Activated naive CD4-positive, alpha-beta T cell treated with Interleukin-2 at 50 U/mL for 16 hours (primary cell): ENCODE data around the gene SLC29A4.
"Not testable (repeated sequence)": the region's sequence is repeated elsewhere in the genome, so short reads cannot be mapped to it uniquely, and the experiment has no call there.

ENCODE experiments used
- DNase-seq: peaks from one replicate; pipeline ENCODE4 v3.0.0-alpha.2; 2020

SLC29A4 gene

DNA sequence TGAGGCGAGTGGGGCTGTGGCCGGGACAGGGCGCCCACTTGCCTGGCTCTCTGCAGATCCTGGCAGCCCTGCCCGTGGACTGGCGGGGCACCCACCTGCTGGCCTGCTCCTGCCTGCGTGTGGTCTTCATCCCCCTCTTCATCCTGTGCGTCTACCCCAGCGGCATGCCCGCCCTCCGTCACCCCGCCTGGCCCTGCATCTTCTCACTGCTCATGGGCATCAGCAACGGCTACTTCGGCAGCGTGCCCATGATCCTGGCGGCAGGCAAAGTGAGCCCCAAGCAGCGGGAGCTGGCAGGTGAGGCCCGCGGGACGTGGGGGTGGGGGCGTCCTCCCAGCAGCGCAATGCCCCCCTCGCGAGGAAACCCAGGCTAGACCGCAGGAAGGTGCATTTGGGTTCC, 17.6 kb downstream of the SLC29A4 start:
- no peak for DNase-seq

DNA sequence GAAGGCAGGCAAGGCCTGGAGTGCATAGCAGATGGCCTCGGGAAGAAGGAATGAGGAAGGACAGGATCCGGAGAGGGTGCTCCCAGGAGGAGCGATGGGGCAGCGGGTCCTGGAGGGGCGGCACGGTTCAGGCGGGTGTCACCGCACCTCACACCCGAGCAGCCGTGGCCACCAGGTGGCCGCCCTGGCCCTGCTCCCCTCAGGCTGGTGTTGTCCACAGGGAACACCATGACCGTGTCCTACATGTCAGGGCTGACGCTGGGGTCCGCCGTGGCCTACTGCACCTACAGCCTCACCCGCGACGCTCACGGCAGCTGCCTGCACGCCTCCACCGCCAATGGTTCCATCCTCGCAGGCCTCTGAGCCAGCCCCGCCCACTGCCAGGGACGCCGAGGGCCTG, 19.8 kb downstream of the SLC29A4 start:
- no peak for DNase-seq

DNA sequence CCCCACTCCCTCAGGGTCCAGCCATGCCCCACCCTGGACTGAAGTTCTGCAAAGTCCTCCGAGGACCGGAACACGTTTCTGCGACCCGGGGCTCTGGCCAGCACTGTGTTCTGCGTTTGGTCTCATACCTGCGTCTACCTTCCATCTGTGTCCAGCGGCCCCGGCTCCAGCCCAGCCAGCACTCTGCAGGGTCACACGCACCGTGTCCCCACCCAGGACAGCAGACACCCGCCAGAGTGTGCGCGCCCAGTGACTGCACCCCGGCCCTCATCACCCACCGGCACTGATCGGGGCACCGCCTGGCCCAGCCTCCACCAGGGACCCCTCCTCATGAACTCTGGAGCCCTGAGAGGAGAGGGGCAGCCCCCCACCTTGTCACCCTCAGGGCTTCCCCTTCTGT, 20.3 kb downstream of the SLC29A4 start:
- no peak for DNase-seq

DNA sequence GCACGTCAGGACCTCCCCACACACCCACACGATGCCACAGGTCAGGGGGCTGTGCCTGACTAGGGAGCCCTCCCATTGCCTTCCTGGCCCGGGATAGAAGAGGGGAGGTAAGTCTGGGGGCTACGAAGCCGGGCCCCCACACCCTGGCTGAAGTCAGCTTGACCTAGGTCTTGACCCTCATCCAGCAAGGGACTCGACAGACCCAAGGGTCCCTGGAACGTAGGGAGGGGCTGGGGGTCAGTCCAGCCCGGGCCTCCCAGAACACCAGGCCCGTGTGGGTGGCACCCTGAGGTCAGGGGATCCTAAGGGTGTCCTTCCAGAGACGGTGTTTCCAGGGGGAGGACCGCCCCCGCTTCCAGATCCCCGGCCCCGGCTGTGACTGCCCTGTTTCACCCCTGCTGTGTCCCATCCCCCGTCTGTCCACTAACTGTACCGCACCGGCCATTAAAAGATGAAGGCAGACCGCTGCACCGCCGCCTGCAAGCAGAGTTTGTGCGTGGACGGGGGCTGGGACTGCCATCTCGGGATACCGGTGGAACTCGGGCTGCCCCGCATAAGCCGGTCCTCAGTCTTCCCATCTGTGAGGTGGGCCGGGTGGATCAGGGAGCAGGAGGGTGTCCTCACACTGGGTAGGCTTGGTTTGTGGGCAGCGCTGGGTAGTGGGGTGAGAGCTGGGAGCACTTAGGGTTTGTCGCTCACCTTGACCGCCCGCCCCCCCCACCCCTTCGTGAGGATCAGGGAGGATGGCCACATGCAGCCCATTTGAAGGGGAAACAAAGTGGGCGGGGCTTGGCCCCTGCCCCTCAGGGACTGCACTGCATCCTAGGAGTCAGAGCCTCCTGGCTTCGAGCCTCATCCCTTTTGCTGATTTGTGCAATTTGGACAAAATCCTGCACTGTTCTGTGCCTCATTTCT, 21.1 kb downstream of the SLC29A4 start:
- no peak for DNase-seq

DNA sequence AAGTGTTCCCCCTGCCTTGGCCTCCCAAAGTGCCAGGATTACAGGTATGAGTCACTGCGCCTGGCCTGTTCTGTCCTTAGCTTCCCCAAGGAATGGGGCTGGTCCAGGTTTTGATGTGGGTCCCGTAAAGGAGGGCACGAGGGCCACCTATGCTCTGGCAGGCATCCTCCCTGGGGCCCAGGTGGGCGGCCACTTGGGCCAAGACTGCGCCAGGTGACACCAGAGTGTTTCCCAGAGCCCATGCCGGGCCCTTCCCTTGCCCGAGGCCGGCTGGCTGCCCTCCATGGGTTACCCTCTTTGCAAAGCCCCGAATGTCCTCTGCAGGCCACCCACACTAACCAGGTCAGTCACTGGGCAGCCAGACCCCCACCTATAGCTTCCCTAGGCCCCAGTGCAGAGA, 22.3 kb downstream of the SLC29A4 start:
- DNase-seq, result not testable (repeated sequence)

DNA sequence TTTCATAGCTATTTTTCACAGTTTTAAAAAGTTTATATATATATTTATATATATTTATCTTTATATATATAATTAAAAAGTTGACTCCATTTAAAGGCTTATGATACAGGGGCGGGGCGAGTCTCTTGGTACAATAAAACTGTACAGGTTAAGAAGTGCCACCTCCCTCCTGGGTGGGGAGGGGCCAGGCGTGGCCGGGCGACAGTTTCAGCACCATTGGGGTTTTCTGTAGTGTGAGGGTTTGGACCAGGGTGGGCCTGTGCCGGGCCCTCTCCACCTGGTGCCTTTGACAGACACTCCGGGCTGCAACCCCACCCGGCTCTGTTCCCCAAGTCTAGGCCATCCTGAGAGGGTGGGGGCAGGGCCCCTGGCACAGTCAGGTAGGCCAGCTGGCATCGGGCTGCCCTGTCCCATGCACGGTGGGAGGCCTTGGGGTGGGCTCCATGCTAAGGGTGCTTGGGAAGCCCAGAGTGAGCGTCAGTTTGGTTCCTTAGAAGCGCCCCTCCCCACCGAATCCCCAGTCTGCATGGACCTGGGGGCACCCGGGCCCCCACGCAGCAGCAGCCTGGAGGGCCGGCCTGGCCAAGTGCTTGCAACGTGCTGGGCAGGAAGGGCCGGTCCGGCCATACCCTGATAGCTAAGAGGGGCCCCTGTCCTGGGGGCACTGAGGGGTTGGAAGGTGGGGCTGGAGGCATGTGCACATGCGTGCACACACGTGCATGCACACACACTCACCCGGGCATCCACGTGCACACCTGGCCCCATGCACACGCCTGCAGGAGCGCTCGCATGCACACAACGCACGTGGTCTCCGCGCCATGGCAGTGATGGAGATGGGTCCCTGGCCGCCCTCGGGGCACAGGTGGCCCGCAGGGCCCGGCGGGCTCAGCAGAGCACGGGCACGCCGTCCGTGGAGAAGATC, 24.7 kb downstream of the SLC29A4 start:
- not testable (repeated sequence) for DNase-seq

DNA sequence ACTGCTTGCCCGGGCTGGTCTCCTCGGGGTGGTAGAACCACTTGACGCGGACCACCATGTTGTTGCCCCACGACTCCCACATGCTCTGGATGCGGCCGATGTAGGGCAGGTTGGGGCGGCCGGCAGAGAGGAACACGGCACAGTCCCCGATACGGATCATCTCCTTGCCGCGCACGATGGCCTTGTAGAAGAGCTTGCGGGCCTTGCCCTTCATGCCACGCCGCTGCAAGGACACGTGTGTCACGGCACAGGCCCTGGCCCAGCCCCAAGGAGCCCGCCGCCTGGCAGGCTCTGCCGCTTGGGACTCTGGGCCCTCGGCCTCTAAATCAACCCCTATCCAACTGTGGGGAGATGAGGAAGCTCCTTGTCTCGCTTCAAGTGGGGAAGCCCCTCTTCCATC, 26.4 kb downstream of the SLC29A4 start:
- no peak for DNase-seq

DNA sequence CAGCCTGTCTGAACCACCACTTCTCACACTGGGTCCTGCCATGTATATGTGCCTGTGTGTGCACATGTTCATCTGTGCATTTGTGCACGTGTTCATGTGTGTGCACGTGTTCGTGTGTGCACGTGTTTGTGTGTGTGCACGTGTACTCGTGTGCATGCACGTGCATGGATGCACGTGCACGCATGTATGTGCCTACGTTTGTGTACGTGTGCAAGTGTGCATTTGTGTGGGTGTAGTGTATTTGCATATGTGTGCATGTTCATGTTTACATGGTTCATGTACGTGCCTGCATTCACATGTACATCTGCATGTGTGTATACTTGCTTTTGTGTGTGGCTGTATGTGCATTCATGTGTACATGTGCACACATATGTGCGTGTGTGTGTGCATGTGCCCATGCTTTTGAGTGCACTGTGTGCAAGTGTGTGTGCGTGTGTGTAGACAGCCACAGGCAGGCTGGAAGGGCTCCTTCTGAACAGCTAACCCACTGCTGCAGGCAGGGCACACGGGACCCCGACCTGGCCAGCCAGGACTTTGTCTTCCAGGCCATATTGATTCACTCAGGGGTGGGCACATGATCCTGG, 28.2 kb downstream of the SLC29A4 start:
- no peak for DNase-seq

DNA sequence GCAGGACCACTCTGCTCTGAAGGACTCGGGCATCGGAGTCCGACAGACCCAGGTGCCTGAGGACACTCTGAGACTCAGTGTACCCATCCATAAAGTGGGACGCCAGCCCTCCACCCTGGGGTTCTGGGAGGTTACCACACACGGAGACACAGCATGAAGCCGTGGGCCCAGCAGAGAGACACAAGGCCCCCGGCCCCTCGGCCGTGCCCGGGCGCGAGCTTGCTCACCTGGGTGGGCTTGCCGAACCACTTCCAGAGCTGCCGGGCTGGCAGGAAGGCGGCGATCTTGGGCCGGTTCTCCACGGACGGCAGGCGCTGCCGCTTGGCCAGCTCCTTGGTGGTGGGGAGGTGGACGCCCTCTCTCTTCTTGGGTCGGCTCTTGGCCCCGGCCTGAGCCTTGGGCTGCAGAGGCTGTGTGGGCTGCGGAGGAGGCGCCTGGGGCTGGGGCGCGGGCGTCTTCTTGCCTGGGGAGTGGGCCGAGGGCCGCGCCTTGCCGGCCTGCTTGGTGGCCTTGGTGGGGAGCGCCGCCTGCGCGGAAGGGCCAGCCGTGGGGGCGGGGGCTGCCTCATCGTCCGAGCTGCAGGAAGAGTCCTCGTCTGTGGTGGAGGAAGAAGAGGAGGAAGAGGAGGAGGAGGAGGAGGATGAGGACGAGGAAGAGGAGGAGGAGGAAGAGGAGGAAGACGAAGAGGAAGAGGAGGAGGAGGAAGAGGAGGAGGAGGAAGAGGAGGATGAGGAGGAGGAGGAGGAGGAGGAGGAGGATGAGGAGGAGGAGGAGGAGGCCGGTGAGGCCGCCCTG, 29.7 kb downstream of the SLC29A4 start:
- not testable (repeated sequence) for DNase-seq

DNA sequence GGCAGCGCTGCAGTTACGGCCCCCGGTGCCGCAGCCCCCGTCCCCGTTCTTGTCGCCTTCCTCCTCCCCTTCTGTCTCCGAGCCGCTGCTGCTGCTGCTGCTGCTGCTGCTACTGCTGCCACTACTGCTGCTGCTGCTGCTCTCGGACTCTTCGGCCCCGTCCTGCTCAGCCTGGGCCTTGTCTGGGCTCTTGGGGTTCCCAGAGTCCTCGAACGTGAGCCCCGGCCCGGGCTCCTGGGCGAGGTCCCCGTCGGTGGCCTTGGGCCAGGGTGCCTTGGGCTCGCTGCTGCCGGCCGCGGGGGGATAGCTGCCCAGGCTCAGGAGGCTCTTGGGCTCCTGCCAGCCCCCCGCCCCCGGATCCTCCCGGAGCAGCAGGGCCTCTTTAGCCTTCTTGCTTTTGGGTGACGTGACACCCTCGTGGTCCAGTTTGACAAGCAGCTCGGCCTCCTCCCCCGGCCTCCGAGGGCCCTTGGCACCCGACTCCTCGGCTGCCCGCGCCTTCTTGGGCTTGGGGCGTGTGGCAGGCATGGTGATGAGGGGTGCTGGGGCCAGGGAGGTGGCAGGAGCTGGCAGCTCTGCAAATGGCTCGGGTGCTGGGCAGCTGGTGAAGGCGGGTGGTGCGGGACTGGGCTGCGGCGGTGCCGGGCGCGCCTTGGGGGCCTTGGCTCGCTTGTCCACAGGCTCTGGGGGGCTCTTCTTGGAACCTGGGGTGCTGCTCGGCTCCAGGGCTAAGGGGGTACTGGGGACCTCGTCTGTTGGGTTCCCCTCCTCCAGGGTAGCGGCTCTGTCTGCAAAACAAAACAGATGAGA, 30.5 kb downstream of the SLC29A4 start:
- DNase-seq, result not testable (repeated sequence)

DNA sequence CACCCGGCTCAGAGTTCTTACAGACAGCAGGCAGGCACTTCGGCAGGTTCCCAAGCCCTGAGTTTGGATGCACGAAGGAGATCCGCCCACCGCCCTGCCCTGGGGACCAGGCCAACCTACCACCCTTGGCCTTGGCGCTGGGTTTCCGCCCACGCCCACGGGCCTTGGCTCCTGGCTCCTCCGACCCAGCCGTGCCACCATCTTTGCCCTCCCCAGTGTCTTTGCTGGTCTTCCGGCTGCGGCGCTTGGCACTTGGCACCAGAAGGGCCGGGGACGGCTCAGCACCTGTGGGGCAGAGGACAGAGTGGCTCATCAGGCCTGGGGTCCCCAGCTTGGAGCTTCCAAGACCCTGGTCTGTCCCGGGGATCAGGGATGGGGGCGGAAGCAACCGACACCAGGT, 32.1 kb downstream of the SLC29A4 start:
- no peak for DNase-seq

DNA sequence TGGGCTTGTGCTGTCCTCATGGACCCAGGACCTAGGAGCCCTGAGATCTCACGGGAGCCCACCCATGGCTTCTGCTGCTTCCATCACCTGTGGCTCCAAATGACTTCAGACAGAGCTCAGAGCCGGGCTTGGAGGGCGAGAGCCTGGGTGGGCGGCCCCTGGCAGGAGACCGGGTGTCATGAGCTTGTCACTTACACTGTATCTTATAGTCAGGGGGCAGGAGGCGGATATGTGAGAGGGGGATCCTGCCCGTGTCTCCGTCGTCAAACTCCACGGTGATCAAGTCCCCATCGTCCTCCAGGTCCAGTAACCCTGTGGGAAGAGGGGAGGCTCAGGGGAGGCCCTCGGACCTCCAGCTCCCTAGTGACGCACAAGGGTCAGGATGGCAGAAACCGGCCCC, 33.0 kb downstream of the SLC29A4 start:
- DNase-seq, result no peak

DNA sequence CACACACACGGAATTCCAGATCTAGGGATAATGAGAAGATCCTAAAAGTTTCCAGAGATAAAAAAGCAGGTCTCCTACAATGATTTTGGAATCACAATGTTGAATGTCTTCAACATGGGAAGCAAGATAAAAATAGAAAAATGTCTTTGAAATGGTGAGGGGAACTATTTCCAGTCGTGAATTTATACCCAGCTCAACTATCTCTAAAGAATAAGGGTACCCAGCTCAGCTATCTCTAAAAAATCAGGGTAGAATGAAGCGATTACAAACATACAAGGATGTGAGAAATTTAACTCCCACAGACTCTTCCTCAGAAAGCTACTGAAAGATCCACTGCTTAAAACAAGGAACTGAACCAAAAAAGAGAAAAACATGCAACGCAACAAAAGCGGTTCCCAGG, 35.9 kb downstream of the SLC29A4 start:
- DNase-seq, result not testable (repeated sequence)

DNA sequence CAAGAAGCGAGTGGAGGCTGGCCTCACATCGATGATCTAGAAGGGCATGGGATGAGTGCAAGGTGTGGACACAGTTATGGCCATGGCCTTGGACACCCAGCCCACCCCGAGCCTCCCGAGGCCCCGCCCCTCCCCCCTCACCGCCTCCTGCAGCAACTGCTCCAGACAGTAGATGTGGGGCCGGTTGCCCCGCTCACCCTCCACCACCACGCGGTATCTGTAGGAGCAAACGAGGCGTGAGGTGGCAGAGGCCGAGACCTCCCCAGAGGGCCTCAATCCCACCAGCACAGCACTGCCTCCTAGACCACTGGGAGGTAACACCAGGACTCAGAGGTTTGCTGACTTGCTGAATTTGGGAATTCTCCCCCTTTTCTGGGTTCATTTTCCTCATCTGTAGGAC, 37.6 kb downstream of the SLC29A4 start:
- DNase-seq, result no peak

DNA sequence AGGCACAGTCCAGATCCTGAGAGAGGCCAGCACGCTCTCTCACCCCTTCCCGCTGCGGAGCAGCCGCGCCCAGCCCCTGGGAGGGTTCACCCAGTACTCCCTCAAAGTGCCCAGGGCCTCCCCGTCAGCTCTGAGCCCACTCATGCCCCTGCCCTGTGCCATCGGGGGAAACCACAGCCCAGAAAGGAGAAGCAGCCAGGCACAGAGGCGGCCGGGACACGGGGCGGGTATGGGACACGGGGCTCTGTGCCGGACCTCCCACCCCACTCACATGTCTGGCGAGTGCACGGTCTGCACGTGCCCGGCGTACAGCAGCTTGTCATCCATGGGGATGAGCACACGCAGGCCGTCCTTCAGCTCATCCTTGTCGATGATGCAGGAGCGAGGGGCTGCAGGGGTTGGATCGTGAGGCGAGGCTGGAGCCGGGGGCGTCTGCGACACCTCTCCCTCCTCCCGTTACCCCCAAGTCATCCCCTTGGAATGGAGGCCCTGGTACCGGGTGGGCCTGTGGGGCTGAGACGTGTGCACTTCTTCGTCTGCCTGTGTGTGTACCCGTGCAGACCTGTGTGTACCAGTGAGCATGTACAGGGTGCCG, 38.2 kb downstream of the SLC29A4 start:
- no peak for DNase-seq

DNA sequence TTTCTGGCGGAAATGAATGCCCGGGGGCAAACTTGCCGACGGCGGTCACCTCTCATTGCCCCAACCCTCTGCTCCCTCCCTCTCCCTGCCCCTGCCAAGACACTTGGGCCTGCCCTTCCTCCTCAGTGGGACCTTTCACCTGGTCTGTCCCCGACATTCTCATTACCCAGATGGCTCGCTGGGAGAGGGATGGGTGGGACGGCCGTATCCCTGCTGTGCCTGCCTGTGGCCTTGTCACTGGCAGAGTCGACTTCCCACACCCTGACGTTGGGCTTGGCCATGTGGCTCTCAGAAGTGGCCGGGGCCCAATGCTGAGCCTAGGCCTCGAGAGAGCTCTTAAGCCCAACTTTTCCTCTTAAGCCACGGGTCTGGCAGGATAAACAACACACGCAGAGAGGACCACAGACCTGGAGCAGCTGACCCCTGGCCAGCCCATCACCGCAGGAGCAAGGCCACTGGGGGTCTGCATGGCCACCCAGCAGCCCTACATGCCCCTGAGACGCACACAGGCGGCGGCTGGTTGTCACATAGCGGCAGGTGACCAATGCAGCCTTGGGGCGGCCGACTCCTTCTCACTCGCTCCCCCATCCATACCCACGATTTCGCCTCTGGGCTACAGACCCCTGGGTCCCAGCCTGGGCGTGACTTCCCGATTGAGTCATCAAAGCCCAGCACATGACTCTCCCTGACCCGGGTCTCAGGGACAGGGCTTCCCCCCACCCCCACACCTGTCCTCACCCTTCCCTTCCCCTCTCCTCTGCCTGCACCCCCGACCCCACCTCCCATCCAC, 40.1 kb downstream of the SLC29A4 start:
- DNase-seq, result no peak

DNA sequence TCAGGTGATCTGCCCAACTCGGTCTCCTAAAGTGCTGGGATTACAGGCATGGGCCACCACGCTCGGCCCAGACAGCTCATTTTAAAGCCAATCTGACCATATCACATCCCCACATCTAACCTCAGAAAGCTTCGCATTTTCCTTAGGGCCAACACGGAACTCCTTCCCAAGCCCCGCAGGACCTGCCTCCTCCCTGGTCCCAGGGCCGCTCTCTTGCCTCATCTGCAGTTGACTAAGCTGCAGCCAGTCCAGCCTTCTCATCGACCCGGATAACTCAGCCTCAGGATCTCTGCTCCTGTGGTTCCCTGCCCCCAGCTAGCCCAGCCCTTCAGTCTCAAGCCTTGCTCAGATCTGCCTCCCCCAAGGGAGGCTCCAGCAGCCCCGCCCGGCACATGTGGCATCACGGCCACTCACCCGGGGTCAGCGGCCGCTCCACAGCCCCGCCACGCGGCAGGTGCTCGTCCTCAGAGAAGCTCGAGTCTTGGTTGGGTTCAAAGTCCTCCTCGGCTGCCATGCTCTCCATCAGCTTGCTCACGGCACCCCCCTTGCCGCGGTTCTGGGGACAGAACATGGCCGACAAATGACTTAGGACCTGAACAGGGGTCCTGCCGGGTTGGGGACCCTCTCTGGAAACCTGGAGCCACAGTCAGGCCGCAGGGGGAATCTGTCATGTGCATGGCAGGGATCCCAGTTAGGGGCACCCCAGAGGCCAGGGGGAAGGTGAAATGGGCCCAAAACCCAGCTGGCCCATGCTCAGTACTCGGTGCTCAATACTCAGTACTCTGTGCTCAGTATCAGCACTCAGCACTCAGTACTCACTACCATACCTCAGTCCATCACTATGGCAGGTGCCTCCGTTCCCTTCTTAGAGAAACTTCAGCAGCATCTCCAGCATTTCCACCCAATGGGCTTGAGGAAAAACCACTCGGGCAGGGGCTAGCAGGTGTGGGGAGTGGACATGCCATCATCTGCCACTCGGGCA, 41.3 kb downstream of the SLC29A4 start:
- not testable (repeated sequence) for DNase-seq

DNA sequence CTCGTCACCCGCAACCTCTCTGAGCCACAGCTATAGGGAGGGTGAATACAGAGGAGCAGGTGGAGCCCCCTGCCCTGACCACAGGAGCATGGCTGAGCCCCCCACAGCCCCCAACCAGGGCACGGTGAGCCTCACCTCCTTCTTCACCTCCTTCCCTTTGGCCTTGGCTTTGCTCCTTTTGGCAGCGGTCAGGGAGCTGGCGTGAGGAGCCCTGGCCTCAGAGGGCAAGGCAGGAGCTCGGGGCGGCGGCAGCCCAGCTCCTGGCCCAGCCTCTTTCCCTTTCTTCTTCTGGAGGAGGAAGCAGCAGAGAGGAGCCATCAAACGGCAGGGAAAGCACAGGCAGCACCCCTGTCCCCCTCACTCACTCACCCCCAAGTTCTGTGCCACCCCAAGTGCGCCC, 42.2 kb downstream of the SLC29A4 start:
- no peak for DNase-seq

DNA sequence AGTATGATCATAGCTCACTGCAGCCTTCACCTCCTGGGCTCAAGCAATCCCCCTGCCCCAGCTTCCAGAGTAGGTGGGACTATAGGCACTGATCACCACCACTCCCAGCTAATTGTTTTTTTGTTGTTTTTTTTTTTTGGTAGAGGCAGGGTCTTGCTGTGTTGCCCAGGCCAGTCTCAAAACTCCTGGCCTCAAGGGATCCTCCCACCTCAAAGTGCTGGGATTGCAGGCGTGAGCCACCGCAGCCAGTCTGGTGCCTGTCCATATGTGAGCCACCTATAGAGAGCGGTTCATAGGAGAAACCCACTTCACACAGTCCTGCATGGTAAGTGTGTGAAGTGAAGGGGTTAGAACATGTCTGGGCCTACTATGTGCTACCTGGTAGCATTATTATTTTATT, 47.5 kb downstream of the SLC29A4 start:
- DNase-seq, result no peak
